ENCODE results near the gene DHX34. TPM values are rescaled to one million over a fixed set of nuclear protein-coding genes. Genes with fewer than 3 reads are reported as not detected.

The DHX34 gene
- total and polyA plus RNA-seq, 9 of the 15 experiments (the other 6 are each of a cell fraction or from before 2014, with no cell fraction given): 0.36 to 42.0 (median 15.0) TPM

DNA sequence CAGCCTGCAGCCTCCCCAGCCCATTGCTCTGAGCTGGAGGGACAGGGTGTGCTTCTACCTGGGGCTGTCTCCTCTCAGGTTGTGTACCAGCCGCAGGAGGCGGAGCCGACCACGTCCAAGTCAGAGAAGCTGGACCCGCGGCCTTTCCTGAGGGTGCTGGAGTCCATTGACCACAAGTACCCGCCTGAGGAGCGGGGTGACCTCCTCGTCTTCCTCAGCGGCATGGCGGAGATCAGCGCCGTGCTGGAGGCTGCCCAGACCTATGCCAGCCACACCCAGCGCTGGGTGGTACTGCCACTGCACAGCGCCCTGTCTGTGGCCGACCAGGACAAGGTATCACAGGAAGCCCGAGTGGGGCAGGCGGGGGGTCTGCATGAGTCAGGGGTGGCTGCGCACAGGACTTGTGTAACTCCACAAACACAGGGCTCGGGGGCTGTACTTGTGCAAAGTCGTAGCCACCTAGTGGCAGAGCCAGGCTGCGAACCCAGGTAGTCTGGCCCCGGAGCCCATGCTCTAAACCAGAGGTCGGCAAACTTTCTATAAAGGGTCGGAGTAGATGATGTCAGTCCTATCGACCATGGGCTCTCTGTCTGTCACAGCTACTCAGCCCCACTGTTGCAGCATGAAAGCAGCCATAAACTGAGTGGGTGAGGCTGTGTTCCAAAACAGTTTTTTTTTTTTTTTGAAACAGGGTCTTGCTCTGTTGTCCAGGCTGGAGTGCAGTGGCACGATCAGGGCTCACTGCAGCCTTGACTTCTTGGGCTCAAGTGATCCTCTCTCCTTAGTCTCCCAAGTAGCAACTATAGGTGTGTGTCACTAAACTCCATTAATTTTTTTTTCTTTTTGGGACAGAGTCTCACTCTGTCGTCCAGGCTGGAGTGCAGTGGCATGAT is 8.9 kb downstream of the DHX34 start (continued):
- TF ChIP-seq, protein P1, sequence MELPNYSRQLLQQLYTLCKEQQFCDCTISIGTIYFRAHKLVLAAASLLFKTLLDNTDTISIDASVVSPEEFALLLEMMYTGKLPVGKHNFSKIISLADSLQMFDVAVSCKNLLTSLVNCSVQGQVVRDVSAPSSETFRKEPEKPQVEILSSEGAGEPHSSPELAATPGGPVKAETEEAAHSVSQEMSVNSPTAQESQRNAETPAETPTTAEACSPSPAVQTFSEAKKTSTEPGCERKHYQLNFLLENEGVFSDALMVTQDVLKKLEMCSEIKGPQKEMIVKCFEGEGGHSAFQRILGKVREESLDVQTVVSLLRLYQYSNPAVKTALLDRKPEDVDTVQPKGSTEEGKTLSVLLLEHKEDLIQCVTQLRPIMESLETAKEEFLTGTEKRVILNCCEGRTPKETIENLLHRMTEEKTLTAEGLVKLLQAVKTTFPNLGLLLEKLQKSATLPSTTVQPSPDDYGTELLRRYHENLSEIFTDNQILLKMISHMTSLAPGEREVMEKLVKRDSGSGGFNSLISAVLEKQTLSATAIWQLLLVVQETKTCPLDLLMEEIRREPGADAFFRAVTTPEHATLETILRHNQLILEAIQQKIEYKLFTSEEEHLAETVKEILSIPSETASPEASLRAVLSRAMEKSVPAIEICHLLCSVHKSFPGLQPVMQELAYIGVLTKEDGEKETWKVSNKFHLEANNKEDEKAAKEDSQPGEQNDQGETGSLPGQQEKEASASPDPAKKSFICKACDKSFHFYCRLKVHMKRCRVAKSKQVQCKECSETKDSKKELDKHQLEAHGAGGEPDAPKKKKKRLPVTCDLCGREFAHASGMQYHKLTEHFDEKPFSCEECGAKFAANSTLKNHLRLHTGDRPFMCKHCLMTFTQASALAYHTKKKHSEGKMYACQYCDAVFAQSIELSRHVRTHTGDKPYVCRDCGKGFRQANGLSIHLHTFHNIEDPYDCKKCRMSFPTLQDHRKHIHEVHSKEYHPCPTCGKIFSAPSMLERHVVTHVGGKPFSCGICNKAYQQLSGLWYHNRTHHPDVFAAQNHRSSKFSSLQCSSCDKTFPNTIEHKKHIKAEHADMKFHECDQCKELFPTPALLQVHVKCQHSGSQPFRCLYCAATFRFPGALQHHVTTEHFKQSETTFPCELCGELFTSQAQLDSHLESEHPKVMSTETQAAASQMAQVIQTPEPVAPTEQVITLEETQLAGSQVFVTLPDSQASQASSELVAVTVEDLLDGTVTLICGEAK (IDR thresholded peaks at IDR 0.05): no peak
- TF ChIP-seq, protein P1 (CRISPR knock-in tag; IDR thresholded peaks at IDR 0.05): no peak
- no peak for TF ChIP-seq NR3C1 (CRISPR knock-in tag; IDR thresholded peaks at IDR 0.05)
- no peak for TF ChIP-seq ELF4 (CRISPR knock-in tag; IDR thresholded peaks at IDR 0.05)
- no peak for TF ChIP-seq ZNF431 (CRISPR knock-in tag; IDR thresholded peaks at IDR 0.05)
- no peak for TF ChIP-seq NBN (IDR thresholded peaks at IDR 0.05; ENCODE audit: low read depth)
- no peak for TF ChIP-seq ZFPM2 (CRISPR knock-in tag; IDR thresholded peaks at IDR 0.05)
- no peak for TF ChIP-seq SRSF3 (IDR thresholded peaks at IDR 0.05; ENCODE audit: insufficient read depth, low read length)
- TF ChIP-seq ZNF146 (CRISPR knock-in tag; IDR thresholded peaks at IDR 0.05; ENCODE audit: unreplicated experiment): no peak
- peak; percentile 93 for TF ChIP-seq ZNF121 (CRISPR knock-in tag; conservative IDR thresholded peaks at IDR 0.05)
- no peak for TF ChIP-seq STAT5A (IDR thresholded peaks at IDR 0.05; ENCODE audit: borderline replicate concordance, low read length)
- TF ChIP-seq SMC3 (conservative IDR thresholded peaks at IDR 0.05; ENCODE audit: insufficient read depth, low read depth, low read length): 0 out of 2 replicates have a peak, but pooled peaks have one; percentile 32
- TF ChIP-seq, protein P2, sequence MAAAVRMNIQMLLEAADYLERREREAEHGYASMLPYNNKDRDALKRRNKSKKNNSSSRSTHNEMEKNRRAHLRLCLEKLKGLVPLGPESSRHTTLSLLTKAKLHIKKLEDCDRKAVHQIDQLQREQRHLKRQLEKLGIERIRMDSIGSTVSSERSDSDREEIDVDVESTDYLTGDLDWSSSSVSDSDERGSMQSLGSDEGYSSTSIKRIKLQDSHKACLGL (CRISPR knock-in tag; IDR thresholded peaks at IDR 0.05; ENCODE audit: borderline replicate concordance, poor library complexity, severe bottlenecking): no peak
- TF ChIP-seq POLR2AphosphoS5 (IDR thresholded peaks at IDR 0.05; ENCODE audit: control insufficient read depth, insufficient read depth, low read depth, low read length): no peak
- no peak for TF ChIP-seq TRIM28 (IDR thresholded peaks at IDR 0.05)
- peak in 1 of 2 experiments; percentile 28; a peak in 2 of 4 replicates for TF ChIP-seq RAD21 (CRISPR knock-in tag; conservative IDR thresholded peaks at IDR 0.05 in 1 of 2, IDR thresholded peaks at IDR 0.05 in 1 of 2)
- no peak for TF ChIP-seq ZNF695 (CRISPR knock-in tag; IDR thresholded peaks at IDR 0.05)
- TF ChIP-seq PRMT5 (CRISPR knock-in tag; IDR thresholded peaks at IDR 0.05): no peak
- no peak for TF ChIP-seq ZC3H8 (IDR thresholded peaks at IDR 0.05)
